Measurements from ENCODE around the gene CD274. TPM values are rescaled to one million over a fixed set of nuclear protein-coding genes. Genes with fewer than 3 reads are reported as not detected.

CD274 gene
- total and polyA plus RNA-seq, 10 of the 15 experiments (the other 5 are each of a cell fraction or from before 2014, with no cell fraction given), result 9.4 to 128 (median 24.6) TPM

- TF ChIP-seq ZNF687 (IDR thresholded peaks at IDR 0.05), result peak; percentile 46; the same call in 1 of the 2 replicates
These were observed 63.7 kb downstream of the CD274 start (continued) for GRCh38 chr9:5513966-5514616.

GRCh38 chr9:5514617-5515260 is 64.4 kb downstream of the CD274 start:
- peaks cover 71% of the 10 kb centered on the region for H3K79me2 ChIP-seq (ENCODE audit: control insufficient read depth, insufficient read depth, low read length)
- FAIRE-seq (no peak), ATAC-seq (no peak), DNase-seq (ENCODE audit: low read depth, low spot score) (peak; percentile 77)
- no peaks in the 10 kb centered on the region for H3K9me3 ChIP-seq (replicated peaks; ENCODE audit: control insufficient read depth, insufficient read depth, low read length)
- no peaks in the 10 kb centered on the region for H4K20me1 ChIP-seq (ENCODE audit: control insufficient read depth, insufficient read depth)
- 81% methylated on average over 6 of the region's 6 CpGs for WGBS (ENCODE audit: insufficient coverage, insufficient replicate concordance, low lambda C conversion rate, missing lambda C conversion rate)
- ChIA-PET RAD21 (ENCODE audit: unreplicated experiment) (interaction anchor here (0.6 to 11.9 kb wide), 21 partner anchors 9 to 76 kb away, joined by 3 to 146 read pairs (median 7); partner anchors contain the start of gene CD274), POLR2A (interaction anchor here (0.6 to 6.8 kb wide), 17 partner anchors 11 to 1167 kb away, joined by 3 to 68 read pairs (median 6); no protein-coding TSS in a partner anchor), SMC1A (ENCODE audit: uncharacterized antibody, unreplicated experiment) (interaction anchor here (0.7 to 11.3 kb wide), 25 partner anchors 9 to 312 kb away, joined by 3 to 311 read pairs (median 5); partner anchors contain the start of genes CD274 and PLGRKT), CTCF (interaction anchor here (0.6 to 6.5 kb wide), 9 partner anchors 16 to 87 kb away, joined by 3 to 32 read pairs (median 3); partner anchors contain the start of gene CD274)
- H3K9ac ChIP-seq (ENCODE audit: control insufficient read depth, insufficient read depth, low read length), result no peak overlapping the region
- intact Hi-C loops (cut with micrococcal nuclease; ENCODE audit: unreplicated experiment) (loop anchor here (5.0 kb wide), 1 partner anchor 527 kb away; the partner anchor contains the start of gene JAK2), in situ Hi-C loops (cut with MboI) (no loop called here)
- peaks cover 53% of the 10 kb centered on the region for H3K4me1 ChIP-seq (ENCODE audit: control insufficient read depth, insufficient read depth, low read length)
- BruUV-seq (replicated peaks), result TSS peak; percentile 72
- H3K27ac ChIP-seq (ENCODE audit: control insufficient read depth, insufficient read depth), result peak overlapping the region; percentile 62
- H3K27me3 ChIP-seq (replicated peaks in 1 of 2; ENCODE audit: control insufficient read depth in 2 of 2, insufficient read depth in 2 of 2, low read length in 1 of 2), result no peaks in the 10 kb centered on the region
- no peak overlapping the region; the same call in 1 of the 2 replicates for H3K4me3 ChIP-seq
- H3K36me3 ChIP-seq (ENCODE audit: control insufficient read depth in 2 of 2, insufficient read depth in 2 of 2, low read length in 1 of 2), result no peaks in the 10 kb centered on the region
- peak overlapping the region; percentile 46; the same call in 1 of the 2 replicates for H3K4me2 ChIP-seq (ENCODE audit: control insufficient read depth, insufficient read depth)
- H2AFZ ChIP-seq (ENCODE audit: control insufficient read depth, low read depth, low read length), result no peak overlapping the region
- 0 out of 2 replicates have a peak, but pooled peaks have one; percentile 23 for TF ChIP-seq ZNF687 (IDR thresholded peaks at IDR 0.05)
- TF ChIP-seq MYC (IDR thresholded peaks at IDR 0.05; ENCODE audit: insufficient read depth, insufficient read length, insufficient replicate concordance, low read length, severe bottlenecking), result no peak
- 0 out of 2 replicates have a peak, but pooled peaks have one; percentile 0 for TF ChIP-seq ZBTB40 (IDR thresholded peaks at IDR 0.05; ENCODE audit: borderline replicate concordance)

Measured in GM12878 (cell line).